ENCODE results near the gene HIBADH. TPM values are rescaled to one million over a fixed set of nuclear protein-coding genes. Genes with fewer than 3 reads are reported as not detected.

Gene HIBADH
- total and polyA plus RNA-seq, 2 donors (not counting 3 experiments of a cell fraction or from before 2014, with no cell fraction given), result 22.6 to 30.5 TPM

DNA sequence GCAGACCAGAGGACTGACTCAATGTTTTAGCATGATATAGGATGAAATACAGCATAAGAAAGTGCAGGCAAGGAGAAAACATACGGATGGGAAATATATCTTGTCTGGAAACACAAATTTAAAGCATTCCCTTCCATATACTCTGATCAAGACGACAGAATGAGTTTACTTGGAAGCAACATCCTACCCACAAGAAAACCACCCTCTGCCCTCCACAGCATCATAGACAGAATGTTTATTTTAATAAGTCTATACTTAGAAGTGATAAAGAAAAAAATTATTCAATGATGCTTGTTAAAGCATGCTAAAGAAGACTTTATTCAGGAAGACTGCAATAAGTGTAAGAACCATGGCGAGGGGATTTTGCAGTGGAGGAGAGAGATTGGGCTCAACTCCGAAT lies 32.4 kb upstream of the HIBADH start:
- no peak overlapping the region for H3K9ac ChIP-seq (replicated peaks; ENCODE audit: extremely low read depth, insufficient read depth, low read length)
- TF ChIP-seq EZH2 (IDR thresholded peaks at IDR 0.05; ENCODE audit: borderline replicate concordance, low read depth, low read length, severe bottlenecking) (no peak), JUN (IDR thresholded peaks at IDR 0.05; ENCODE audit: borderline replicate concordance, insufficient read depth, insufficient read length, low read depth) (no peak), POLR2A (IDR thresholded peaks at IDR 0.05; ENCODE audit: low read depth, low read length) (no peak), GATA2 (IDR thresholded peaks at IDR 0.05; ENCODE audit: insufficient read depth, insufficient read length, low read depth, low read length) (no peak), MYC (IDR thresholded peaks at IDR 0.05; ENCODE audit: low read depth, low read length) (no peak), FOS (IDR thresholded peaks at IDR 0.05; ENCODE audit: borderline replicate concordance, insufficient read depth, low read length) (no peak), POLR2AphosphoS5 (IDR thresholded peaks at IDR 0.05; ENCODE audit: insufficient read depth, low read depth, low read length) (no peak)
- TF ChIP-seq, protein P1, sequence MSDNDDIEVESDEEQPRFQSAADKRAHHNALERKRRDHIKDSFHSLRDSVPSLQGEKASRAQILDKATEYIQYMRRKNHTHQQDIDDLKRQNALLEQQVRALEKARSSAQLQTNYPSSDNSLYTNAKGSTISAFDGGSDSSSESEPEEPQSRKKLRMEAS (IDR thresholded peaks at IDR 0.05; ENCODE audit: insufficient read depth, insufficient read length), result no peak
- TF ChIP-seq, protein P2, sequence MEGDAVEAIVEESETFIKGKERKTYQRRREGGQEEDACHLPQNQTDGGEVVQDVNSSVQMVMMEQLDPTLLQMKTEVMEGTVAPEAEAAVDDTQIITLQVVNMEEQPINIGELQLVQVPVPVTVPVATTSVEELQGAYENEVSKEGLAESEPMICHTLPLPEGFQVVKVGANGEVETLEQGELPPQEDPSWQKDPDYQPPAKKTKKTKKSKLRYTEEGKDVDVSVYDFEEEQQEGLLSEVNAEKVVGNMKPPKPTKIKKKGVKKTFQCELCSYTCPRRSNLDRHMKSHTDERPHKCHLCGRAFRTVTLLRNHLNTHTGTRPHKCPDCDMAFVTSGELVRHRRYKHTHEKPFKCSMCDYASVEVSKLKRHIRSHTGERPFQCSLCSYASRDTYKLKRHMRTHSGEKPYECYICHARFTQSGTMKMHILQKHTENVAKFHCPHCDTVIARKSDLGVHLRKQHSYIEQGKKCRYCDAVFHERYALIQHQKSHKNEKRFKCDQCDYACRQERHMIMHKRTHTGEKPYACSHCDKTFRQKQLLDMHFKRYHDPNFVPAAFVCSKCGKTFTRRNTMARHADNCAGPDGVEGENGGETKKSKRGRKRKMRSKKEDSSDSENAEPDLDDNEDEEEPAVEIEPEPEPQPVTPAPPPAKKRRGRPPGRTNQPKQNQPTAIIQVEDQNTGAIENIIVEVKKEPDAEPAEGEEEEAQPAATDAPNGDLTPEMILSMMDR (IDR thresholded peaks at IDR 0.05; ENCODE audit: extremely low read depth in 1 of 2, insufficient read depth in 1 of 2, low read depth in 1 of 2, low read length in 2 of 2), result no peak
- POLR2A ChIA-PET, result no interaction called here
- H3K9me3 ChIP-seq (replicated peaks; ENCODE audit: control insufficient read depth, insufficient read depth, low read length), result no peaks in the 10 kb centered on the region
- no peak overlapping the region for H3K4me3 ChIP-seq (replicated peaks in 1 of 3; ENCODE audit: insufficient read depth in 1 of 3, low read depth in 1 of 3, low read length in 3 of 3)
- CTCF ChIA-PET, result no interaction called here
- no peaks in the 10 kb centered on the region for H3K27me3 ChIP-seq (ENCODE audit: control insufficient read depth in 2 of 2, insufficient read depth in 2 of 2, low read length in 2 of 2)
- H2AFZ ChIP-seq (ENCODE audit: low read depth, low read length), result no peak overlapping the region
- no peak overlapping the region for H3K4me2 ChIP-seq (ENCODE audit: insufficient read depth, low read length)
- no peak overlapping the region for H3K27ac ChIP-seq (ENCODE audit: insufficient read depth, low read depth, low read length)
- FAIRE-seq (no peak), DNase-seq (ENCODE audit: low read depth, low spot score) (no peak)
- no peaks in the 10 kb centered on the region for H3K9me1 ChIP-seq (replicated peaks; ENCODE audit: control insufficient read depth, extremely low read depth, insufficient read depth, low read length)
- H3K79me2 ChIP-seq (ENCODE audit: control insufficient read depth, insufficient read depth, low read length), result no peaks in the 10 kb centered on the region
- H3K4me1 ChIP-seq (ENCODE audit: control insufficient read depth, extremely low read depth, insufficient read depth, low read length), result no peaks in the 10 kb centered on the region
- intact Hi-C loops (cut with micrococcal nuclease), result no loop called here
- no peaks in the 10 kb centered on the region for H4K20me1 ChIP-seq (replicated peaks; ENCODE audit: control insufficient read depth, extremely low read depth, insufficient read depth, low read length)
- BruUV-seq (replicated peaks), result no TSS peak
- dilution Hi-C loops (cut with MboI; ENCODE audit: extremely low pct_ligation_motif_present, low sequenced_read_pairs), result no loop called here
- no peaks in the 10 kb centered on the region for H3K36me3 ChIP-seq (ENCODE audit: control insufficient read depth in 2 of 2, extremely low read depth in 1 of 2, insufficient read depth in 2 of 2, low read length in 2 of 2)

Data from endothelial cell of umbilical vein (primary cell).